ENCODE measurements around the gene ZZZ3.
A peak's percentile ranks its signal among the peaks of the same experiment; 100 is the strongest.
"Not testable (repeated sequence)": the region's sequence is repeated elsewhere in the genome, so short reads cannot be mapped to it uniquely, and the experiment has no call there.

ZZZ3 gene

GRCh38 chr1:77682460-77683159, at the start of gene ZZZ3:
TSS of gene ZZZ3 (minus strand) at chr1:77682658. CDS start at chr1:77633354, 49,304 bp downstream.
- DNase-seq = peak; percentile 95

- no peak for DNase-seq
Measured at GRCh38 chr1:77732090-77732489, 49.6 kb upstream of the ZZZ3 start.

- no peak for DNase-seq
Measured at GRCh38 chr1:77725706-77726105, 43.2 kb upstream of the ZZZ3 start.

- no peak for DNase-seq
Measured at GRCh38 chr1:77718181-77718580, 35.7 kb upstream of the ZZZ3 start.

GRCh38 chr1:77716065-77716464, 33.6 kb upstream of the ZZZ3 start:
- no peak for DNase-seq

- no peak for DNase-seq
Measured at GRCh38 chr1:77709727-77710126, 27.3 kb upstream of the ZZZ3 start.

- no peak for DNase-seq
Measured at GRCh38 chr1:77706321-77706720, 23.9 kb upstream of the ZZZ3 start.

GRCh38 chr1:77704736-77705135, 22.3 kb upstream of the ZZZ3 start:
- DNase-seq = no peak

- DNase-seq = not testable (repeated sequence)
Measured at GRCh38 chr1:77699673-77700072, 17.2 kb upstream of the ZZZ3 start.

- DNase-seq = no peak
Measured at GRCh38 chr1:77697441-77697840, 15.0 kb upstream of the ZZZ3 start.

GRCh38 chr1:77688939-77689338, 6.5 kb upstream of the ZZZ3 start:
- no peak for DNase-seq

GRCh38 chr1:77687519-77687906, 5.1 kb upstream of the ZZZ3 start:
- no peak for DNase-seq

GRCh38 chr1:77686796-77687518, 4.5 kb upstream of the ZZZ3 start:
- DNase-seq = no peak

GRCh38 chr1:77683160-77684148, 996 bp upstream of the ZZZ3 start:
- DNase-seq = peak; percentile 95

- DNase-seq = peak; percentile 10
Measured at GRCh38 chr1:77680173-77680572, 2.3 kb downstream of the ZZZ3 start.

GRCh38 chr1:77678660-77679610, 3.5 kb downstream of the ZZZ3 start:
- DNase-seq = no peak

GRCh38 chr1:77674807-77675206, 7.7 kb downstream of the ZZZ3 start:
- DNase-seq = not testable (repeated sequence)

- peak; percentile 59 for DNase-seq
Measured at GRCh38 chr1:77673716-77674355, 8.6 kb downstream of the ZZZ3 start.

GRCh38 chr1:77673030-77673429, 9.4 kb downstream of the ZZZ3 start:
- DNase-seq = no peak

GRCh38 chr1:77672374-77672773, 10.1 kb downstream of the ZZZ3 start:
- DNase-seq = no peak

GRCh38 chr1:77671836-77672235, 10.6 kb downstream of the ZZZ3 start:
- DNase-seq = peak; percentile 77

GRCh38 chr1:77670330-77670729, 12.1 kb downstream of the ZZZ3 start:
- DNase-seq = no peak

Data from EL (cell line).